ENCODE measurements around the gene TP53I13.

The TP53I13 gene

GRCh38 chr17:29591737-29592608, 23.5 kb downstream of the TP53I13 start:
- Mint-ChIP-seq H3K4me1 (peaks cover 51% of the 10 kb centered on the region), H3K27me3 (no peaks in the 10 kb centered on the region), H3K4me3 (peak overlapping the region; percentile 71), H3K9me3 (no peaks in the 10 kb centered on the region), H3K36me3 (ENCODE audit: low read depth) (peaks cover 2% of the 10 kb centered on the region), H3K27ac (peak overlapping the region; percentile 59)
- DNase-seq (peak; percentile 92), ATAC-seq (peak; percentile 42)

GRCh38 chr17:29592850-29593551, 24.5 kb downstream of the TP53I13 start, which contains the start of gene ANKRD13B:
Gene ANKRD13B, plus strand, starts transcription at chr17:29593132. Its CDS starts 490 bp downstream, at chr17:29593622.
- H3K4me3 Mint-ChIP-seq: peak within 1 kb of the TSS; percentile 77
- no peaks in the 10 kb centered on the region for H3K27me3 Mint-ChIP-seq
- ATAC-seq (no peak), DNase-seq (peak; percentile 61)
- peaks cover 2% of the 10 kb centered on the region for H3K36me3 Mint-ChIP-seq (ENCODE audit: low read depth)
- H3K4me1 Mint-ChIP-seq: peaks cover 41% of the 10 kb centered on the region
- peak within 1 kb of the TSS; percentile 59 for H3K27ac Mint-ChIP-seq
- H3K9me3 Mint-ChIP-seq: no peaks in the 10 kb centered on the region

GRCh38 chr17:29593591-29594518, 25.4 kb downstream of the TP53I13 start:
- H3K4me1 Mint-ChIP-seq: peaks cover 38% of the 10 kb centered on the region
- DNase-seq (peak; percentile 37), ATAC-seq (no peak)
- no peaks in the 10 kb centered on the region for H3K27me3 Mint-ChIP-seq
- H3K9me3 Mint-ChIP-seq: no peaks in the 10 kb centered on the region
- H3K4me3 Mint-ChIP-seq: peak overlapping the region; percentile 77
- no peak overlapping the region for H3K27ac Mint-ChIP-seq
- no peaks in the 10 kb centered on the region for H3K36me3 Mint-ChIP-seq (ENCODE audit: low read depth)

- peak overlapping the region; percentile 77 for H3K4me3 Mint-ChIP-seq
- DNase-seq: no peak
- no peaks in the 10 kb centered on the region for H3K36me3 Mint-ChIP-seq (ENCODE audit: low read depth)
- no peaks in the 10 kb centered on the region for H3K9me3 Mint-ChIP-seq
- no peak overlapping the region for H3K27ac Mint-ChIP-seq
- H3K27me3 Mint-ChIP-seq: no peaks in the 10 kb centered on the region
- peaks cover 38% of the 10 kb centered on the region for H3K4me1 Mint-ChIP-seq
- no peak for ATAC-seq
These were observed 26.1 kb downstream of the TP53I13 start for GRCh38 chr17:29594519-29595090.

- no peaks in the 10 kb centered on the region for H3K9me3 Mint-ChIP-seq
- H3K4me3 Mint-ChIP-seq: peak overlapping the region; percentile 77
- peaks cover 33% of the 10 kb centered on the region for H3K4me1 Mint-ChIP-seq
- DNase-seq (no peak), ATAC-seq (no peak)
- no peaks in the 10 kb centered on the region for H3K27me3 Mint-ChIP-seq
- no peaks in the 10 kb centered on the region for H3K36me3 Mint-ChIP-seq (ENCODE audit: low read depth)
- no peak overlapping the region for H3K27ac Mint-ChIP-seq
These were observed 26.8 kb downstream of the TP53I13 start for GRCh38 chr17:29595107-29595942.

GRCh38 chr17:29595943-29596774, 27.7 kb downstream of the TP53I13 start:
- no peak overlapping the region for H3K27ac Mint-ChIP-seq
- H3K9me3 Mint-ChIP-seq: no peaks in the 10 kb centered on the region

GRCh38 chr17:29596811-29597210, 28.3 kb downstream of the TP53I13 start:
- H3K27ac Mint-ChIP-seq: no peak overlapping the region
- DNase-seq (no peak), ATAC-seq (no peak)
- H3K4me3 Mint-ChIP-seq: no peak overlapping the region
- H3K9me3 Mint-ChIP-seq: no peaks in the 10 kb centered on the region
- H3K36me3 Mint-ChIP-seq (ENCODE audit: low read depth): no peaks in the 10 kb centered on the region
- H3K4me1 Mint-ChIP-seq: peaks cover 22% of the 10 kb centered on the region
- H3K27me3 Mint-ChIP-seq: no peaks in the 10 kb centered on the region

More at GRCh38 chr17:29595943-29596774, 27.7 kb downstream of the TP53I13 start:
- Mint-ChIP-seq H3K4me1 (peaks cover 29% of the 10 kb centered on the region), H3K36me3 (ENCODE audit: low read depth) (no peaks in the 10 kb centered on the region), H3K27me3 (no peaks in the 10 kb centered on the region), H3K4me3 (no peak overlapping the region)
- no peak for ATAC-seq
- no peak for DNase-seq

- Mint-ChIP-seq H3K36me3 (ENCODE audit: low read depth) (no peaks in the 10 kb centered on the region), H3K4me1 (peaks cover 15% of the 10 kb centered on the region), H3K9me3 (no peaks in the 10 kb centered on the region), H3K27me3 (no peaks in the 10 kb centered on the region), H3K27ac (no peak overlapping the region), H3K4me3 (no peak overlapping the region)
- DNase-seq: no peak
- no peak for ATAC-seq
These were observed 29.1 kb downstream of the TP53I13 start for GRCh38 chr17:29597361-29598172.

GRCh38 chr17:29603109-29603674, 34.7 kb downstream of the TP53I13 start:
- no peak overlapping the region for H3K27ac Mint-ChIP-seq
- H3K27me3 Mint-ChIP-seq: no peaks in the 10 kb centered on the region

GRCh38 chr17:29607557-29608195, 39.2 kb downstream of the TP53I13 start:
- H3K27me3 Mint-ChIP-seq: no peaks in the 10 kb centered on the region
- H3K4me3 Mint-ChIP-seq: no peak overlapping the region
- H3K27ac Mint-ChIP-seq: no peak overlapping the region
- no peaks in the 10 kb centered on the region for H3K36me3 Mint-ChIP-seq (ENCODE audit: low read depth)
- ATAC-seq (no peak), DNase-seq (no peak)
- peaks cover 4% of the 10 kb centered on the region for H3K4me1 Mint-ChIP-seq
- H3K9me3 Mint-ChIP-seq: no peaks in the 10 kb centered on the region

More at GRCh38 chr17:29603109-29603674, 34.7 kb downstream of the TP53I13 start:
- no peak overlapping the region for H3K4me3 Mint-ChIP-seq
- DNase-seq: no peak
- H3K9me3 Mint-ChIP-seq: no peaks in the 10 kb centered on the region
- H3K4me1 Mint-ChIP-seq: peaks cover 9% of the 10 kb centered on the region
- H3K36me3 Mint-ChIP-seq (ENCODE audit: low read depth): no peaks in the 10 kb centered on the region
- no peak for ATAC-seq

GRCh38 chr17:29608986-29609385, 40.5 kb downstream of the TP53I13 start:
- Mint-ChIP-seq H3K36me3 (ENCODE audit: low read depth) (no peaks in the 10 kb centered on the region), H3K9me3 (no peaks in the 10 kb centered on the region), H3K4me1 (peaks cover 10% of the 10 kb centered on the region), H3K27me3 (no peaks in the 10 kb centered on the region), H3K4me3 (no peak overlapping the region), H3K27ac (no peak overlapping the region)
- no peak for DNase-seq
- ATAC-seq: no peak

All from activated naive CD8-positive, alpha-beta T cell treated with anti-CD3 and anti-CD28 coated beads, Interleukin-2, amount 50 U/mL, for 24 hours (primary cell).